GM19452 (cell line): ENCODE results near the gene RPL7A.
"Not testable (repeated sequence)": the region's sequence is repeated elsewhere in the genome, so short reads cannot be mapped to it uniquely, and the experiment has no call there.

Source experiments
- ATAC-seq: cut with Tn5 transposase; IDR thresholded peaks from one replicate; pipeline ENCODE4 v1.9.1; 2021; ENCODE audit not compliant: unreplicated experiment

The RPL7A gene

DNA sequence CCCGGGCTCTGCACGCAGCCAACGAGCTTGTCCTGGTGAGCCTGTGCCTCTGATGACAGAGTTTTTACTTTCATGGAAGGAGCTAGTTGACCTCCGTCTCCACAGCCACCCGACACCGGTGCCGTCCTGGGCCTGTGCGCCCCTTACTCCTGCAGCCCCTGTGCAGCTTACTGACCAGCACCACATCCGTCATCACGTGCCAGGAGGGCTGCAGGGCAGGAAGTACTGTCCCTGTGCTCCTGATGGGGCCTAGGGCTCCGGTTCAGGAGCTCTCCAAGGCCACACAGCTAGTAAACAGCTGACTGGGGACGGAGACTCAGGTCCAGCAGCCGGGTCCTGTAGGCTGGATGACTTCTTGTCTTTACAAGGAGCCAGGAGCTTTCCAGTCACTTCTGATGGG lies 38.3 kb downstream of the RPL7A start:
- no peak for ATAC-seq

DNA sequence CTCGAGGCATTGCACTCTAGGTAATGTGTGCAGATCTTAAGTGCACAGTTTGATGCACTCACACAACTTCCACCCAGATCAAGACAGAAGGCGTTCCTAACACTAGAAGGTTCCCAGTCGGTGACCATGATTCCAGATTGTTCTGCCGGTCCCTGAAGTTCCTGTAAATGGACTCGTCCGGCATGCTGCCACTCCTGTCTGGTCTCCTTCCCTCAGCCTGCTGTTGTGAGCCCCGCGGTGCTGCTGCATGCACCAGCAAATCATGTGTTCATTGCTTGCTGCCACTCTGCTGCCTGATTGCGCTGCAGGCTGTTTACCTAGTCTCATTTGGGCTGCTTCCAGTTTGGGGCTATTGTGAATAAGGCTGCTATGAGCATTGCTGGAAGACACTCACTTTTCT lies 39.7 kb downstream of the RPL7A start:
- no peak for ATAC-seq

GRCh38 chr9:133389025-133389557 lies 41.1 kb downstream of the RPL7A start:
- no peak for ATAC-seq

DNA sequence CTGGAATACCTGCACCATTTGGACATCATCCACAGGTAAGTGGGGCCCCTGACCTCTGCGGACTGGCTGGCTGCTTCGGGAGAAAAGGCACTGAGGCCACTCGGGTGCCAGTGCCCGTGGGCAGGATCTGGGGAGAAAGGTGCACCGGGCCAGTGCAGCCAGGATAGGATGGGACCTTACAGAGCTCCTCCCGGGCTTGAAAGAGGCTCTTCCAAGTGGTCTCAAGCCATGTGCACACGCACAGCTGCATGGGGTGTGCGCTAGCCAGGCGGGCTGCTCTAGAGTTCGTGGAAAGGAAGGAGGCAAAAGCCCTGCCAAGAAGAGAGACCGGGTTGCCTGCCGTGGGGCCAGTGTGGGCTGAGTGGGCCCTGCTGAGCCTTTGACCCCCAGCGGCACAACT lies 41.5 kb downstream of the RPL7A start:
- no peak for ATAC-seq

GRCh38 chr9:133390713-133391112 lies 42.7 kb downstream of the RPL7A start:
- no peak for ATAC-seq

DNA sequence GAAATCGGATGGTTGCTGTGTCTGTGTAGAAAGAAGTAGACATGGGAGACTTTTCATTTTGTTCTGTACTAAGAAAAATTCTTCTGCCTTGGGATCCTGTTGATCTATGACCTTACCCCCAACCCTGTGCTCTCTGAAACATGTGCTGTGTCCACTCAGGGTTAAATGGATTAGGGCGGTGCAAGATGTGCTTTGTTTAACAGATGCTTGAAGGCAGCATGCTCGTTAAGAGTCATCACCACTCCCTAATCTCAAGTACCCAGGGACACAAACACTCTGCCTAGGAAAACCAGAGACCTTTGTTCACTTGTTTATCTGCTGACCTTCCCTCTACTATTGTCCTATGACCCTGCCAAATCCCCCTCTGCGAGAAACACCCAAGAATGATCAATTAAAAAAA lies 43.4 kb downstream of the RPL7A start:
- ATAC-seq: not testable (repeated sequence)

DNA sequence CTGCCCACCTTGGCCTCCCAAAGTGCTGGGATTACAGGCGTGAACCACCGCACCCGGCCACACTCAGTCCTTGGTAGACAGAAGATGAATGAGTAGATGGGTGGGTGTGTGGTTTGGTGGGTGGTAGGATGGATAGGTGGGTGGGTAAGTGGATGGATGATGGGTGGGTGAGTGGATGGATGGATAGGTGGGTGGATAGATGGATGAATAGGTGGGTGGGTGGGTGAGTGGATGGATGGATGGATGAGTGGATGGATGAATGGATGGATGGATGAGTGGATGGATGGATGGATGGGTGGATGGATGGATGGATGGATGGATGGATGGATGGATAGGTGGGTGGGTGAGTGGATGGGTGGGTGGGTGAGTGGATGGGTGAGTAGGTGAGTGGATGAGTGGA lies 44.3 kb downstream of the RPL7A start:
- not testable (repeated sequence) for ATAC-seq

GRCh38 chr9:133393399-133393798 lies 45.4 kb downstream of the RPL7A start:
- ATAC-seq: no peak

DNA sequence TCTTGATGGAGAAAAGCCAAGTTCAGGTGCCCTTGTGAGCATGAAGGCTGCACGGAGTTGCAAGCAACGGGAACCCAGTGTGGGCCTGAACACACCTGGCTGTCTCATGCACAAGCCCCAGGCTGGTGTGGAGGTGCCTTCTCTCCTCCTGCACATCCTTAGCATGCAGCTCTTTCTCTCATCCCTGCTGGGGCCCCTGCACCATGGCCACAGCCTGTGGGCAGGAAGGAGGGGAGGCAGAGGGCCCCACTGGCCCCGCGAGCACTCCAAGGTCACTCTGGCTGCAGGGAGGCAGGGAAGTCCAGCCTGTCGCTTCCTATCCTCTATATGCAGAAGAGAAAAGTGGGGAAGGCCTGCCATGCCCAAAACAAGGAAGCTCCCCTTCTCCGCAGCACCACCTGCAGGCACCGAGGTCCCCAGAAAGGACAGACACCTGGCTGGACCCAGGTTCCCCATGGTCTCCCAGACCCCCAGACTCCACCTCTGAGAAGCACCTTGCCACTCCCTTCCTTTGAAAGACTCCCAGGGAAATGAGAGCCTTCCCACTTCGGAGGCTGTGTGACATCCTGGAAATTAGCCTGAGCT lies 46.8 kb downstream of the RPL7A start:
- no peak for ATAC-seq

GRCh38 chr9:133396952-133397351 lies 48.9 kb downstream of the RPL7A start:
- ATAC-seq: no peak

- ATAC-seq: no peak
These were observed 49.4 kb downstream of the RPL7A start for GRCh38 chr9:133397370-133397769.

DNA sequence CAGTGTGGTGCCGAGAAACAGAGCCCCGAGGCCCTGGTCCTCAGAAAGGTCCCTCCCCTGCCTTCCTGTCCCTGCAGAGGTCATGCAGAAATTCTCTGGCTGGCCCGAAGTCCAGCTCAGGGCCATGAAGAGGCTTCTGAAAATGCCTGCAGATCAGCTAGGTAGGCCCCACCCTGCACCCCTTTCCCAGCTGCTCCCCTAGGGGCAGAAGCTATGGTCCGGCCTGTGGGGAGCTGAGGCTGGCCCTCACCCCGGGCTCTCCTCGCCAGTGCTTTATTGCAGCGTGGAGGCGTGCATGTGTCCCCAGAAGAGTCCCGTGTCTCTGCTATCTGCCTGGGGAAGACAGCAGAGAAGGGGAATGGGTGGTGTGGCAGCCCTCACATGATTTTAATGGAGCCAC lies 49.9 kb downstream of the RPL7A start:
- no peak for ATAC-seq

DNA sequence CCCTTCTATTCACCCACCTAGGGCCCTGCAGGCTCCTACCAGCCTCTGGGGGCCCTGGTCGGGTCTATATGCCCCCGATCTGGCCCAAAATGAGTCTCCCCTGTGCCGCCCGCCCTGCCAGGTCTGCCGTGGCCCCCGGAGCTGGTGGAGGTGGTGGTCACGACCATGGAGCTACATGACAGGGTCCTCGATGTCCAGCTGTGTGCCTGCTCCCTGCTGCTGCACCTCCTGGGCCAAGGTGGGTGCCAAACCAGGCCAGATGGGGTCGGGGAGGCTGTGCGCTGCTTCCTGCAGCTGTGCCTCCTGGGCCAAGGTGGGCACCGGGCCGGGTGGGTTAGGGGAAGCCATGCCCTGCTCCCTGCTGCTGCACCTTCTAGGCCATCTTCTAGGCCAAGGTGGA lies 52.3 kb downstream of the RPL7A start:
- no peak for ATAC-seq
